GM12874 (cell line): ENCODE measurements around the gene TTN.

Source experiments
- CTCF ChIP-seq: IDR thresholded peaks from 2 replicates; pipeline ENCODE4 v1.5.1; 2011; ENCODE audit warnings: low read depth, mild to moderate bottlenecking, control low read depth, low read length, moderate library complexity; ENCODE audit not compliant: insufficient read depth

TTN gene

GRCh38 chr2:178775975-178776374 lies 31.2 kb downstream of the TTN start:
- no peak for TF ChIP-seq CTCF

DNA sequence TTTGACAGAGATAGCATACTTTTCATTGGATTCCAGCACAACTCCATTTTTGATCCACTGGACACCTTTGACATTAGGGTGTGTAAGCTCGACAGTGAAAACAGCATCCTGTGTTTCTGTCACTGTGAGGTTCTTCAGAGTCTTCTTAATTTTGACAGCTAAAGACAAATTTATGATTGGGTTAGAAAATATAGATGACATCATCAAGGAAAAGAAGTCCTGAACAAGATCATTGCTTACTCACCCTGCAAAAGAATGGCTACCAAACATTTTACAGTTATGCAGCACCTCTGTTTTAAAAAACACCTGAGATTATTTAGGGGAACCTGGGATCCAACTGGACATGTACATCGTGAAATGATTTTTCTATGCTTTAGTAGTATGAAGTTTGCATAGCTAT lies 36.7 kb downstream of the TTN start:
- TF ChIP-seq CTCF = no peak

DNA sequence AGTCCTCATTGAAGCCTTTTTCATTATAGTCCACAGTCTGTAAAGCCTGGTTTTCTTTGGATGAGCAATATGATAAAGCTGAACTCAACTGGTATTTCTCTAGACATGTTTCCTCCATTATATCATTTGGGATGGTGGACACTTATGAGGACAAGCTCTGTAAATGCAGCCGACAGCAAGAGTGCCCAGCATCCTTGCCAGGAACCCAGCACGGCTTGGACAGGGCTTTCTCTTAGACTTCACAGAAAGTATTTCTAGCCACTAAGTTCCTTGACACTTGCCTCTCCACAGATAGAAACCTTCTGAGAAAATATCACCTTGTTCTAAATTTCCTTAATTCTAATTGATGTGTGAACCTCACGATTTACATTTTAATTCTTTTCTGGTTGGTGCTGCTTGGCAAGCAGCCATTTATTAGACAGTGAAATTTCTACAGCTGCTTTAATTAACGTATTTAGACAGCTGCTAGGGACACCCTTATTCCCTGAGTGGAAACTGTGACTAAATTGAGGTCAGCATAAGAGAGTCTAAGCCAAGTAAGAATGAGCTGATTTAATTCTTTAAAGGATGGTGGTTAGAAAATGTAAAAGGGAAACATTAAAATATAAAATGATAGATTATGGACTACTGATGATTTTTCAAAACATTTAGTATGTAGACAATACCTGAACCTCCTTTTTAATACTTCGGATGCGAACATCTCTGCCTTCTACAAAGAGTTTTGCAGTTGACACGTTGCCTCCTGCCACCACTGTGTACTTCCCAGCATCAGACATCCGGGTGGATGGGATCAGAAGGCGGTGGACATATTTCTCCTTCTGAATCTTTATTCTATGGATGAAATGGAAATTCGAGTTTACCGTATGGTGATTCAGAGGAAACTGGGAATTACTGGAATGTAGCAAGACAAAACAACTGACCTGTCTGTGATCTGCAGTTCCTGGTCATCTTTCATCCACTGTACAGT lies 39.8 kb downstream of the TTN start:
- TF ChIP-seq CTCF = no peak

DNA sequence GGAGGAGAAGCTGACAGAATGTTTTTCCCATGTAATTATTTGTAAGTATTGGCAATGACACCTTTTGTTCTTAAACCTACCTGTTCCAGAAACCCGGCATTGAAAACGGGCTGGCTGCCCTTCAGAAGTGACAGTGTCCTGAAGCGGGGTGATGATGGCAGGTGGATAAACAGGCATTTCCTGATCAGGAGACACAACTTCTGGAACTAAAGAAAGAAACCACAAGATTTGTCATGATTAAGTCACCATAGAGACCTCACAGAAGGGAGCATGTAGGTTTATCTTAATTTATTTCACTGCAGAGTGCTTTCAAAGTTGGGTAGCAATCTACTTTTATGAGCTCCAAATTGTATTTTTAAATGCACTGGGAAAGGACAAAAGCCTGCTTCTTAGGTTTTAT lies 43.1 kb downstream of the TTN start:
- TF ChIP-seq CTCF = no peak

- peak; percentile 57; the same call in 1 of the 2 replicates for TF ChIP-seq CTCF
Observed at GRCh38 chr2:178761759-178762371, 45.4 kb downstream of the TTN start.

GRCh38 chr2:178756843-178757242 lies 50.4 kb downstream of the TTN start:
- no peak for TF ChIP-seq CTCF

- TF ChIP-seq CTCF = no peak
Observed at GRCh38 chr2:178756343-178756742, 50.9 kb downstream of the TTN start.
